Measurements from ENCODE around the gene ADIG. TPM values are rescaled to one million over a fixed set of nuclear protein-coding genes. Genes with fewer than 3 reads are reported as not detected.

Gene ADIG
- total and polyA plus RNA-seq, 2 of the 13 experiments (the other 11 are each of a cell fraction or from before 2014, with no cell fraction given), result 0.15 TPM; not detected in 1

DNA sequence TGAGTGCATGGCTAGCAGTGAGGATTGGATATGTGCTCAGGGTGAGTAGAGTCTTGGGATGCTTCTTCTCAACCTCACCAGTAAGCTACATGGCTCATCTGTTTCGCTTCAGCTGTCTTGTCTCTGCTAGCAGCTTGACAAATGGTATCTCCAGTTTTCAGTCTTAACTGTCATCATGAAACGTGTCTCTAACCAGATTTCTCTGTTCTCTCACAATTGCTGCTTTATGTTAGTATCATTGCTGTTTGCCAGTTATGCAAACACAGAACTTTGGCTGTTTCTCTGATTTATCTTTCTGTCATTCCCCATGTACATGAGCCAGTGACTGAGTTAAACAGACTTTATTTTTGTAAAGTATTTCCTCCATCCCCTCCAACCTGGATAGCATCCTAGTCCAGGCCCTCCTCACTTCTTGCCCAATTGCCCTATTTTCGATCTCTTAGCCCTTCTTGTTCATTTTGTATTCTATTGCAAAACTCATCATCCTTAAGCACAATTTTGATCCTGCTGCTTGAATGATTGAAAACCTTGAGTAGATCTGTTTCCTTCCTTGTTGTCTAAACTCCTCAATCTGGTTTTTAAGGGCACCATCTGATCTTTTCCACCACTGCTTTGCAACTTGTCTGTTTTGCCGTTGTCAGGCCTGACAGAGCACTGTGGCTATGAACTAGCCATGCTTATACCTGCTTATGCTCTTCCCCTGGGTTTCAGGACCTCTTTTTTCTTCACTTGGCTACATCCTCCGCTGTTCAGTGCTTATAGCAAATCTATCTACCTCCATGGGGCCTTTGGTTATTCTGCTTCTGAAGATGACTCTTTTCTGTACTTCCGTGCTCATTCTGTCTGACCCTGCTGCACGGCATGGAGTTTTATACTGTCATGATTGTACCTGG, 37.7 kb upstream of the ADIG start:
- no peaks in the 10 kb centered on the region for H3K79me2 ChIP-seq (ENCODE audit: insufficient read depth, low read length)
- DNase-seq (ENCODE audit: low spot score) (no peak), ATAC-seq (no peak), FAIRE-seq (no peak)
- ChIA-PET POLR2A (no interaction called here), CTCF (ENCODE audit: low intra/inter-chr PET ratio, low total read pairs) (no interaction called here)
- H3K4me2 ChIP-seq (ENCODE audit: low read depth, low read length), result no peak overlapping the region
- intact Hi-C loops (cut with micrococcal nuclease; ENCODE audit: unreplicated experiment) (no loop called here), in situ Hi-C loops (cut with HindIII; ENCODE audit: extremely low pct_ligation_motif_present, low pct_unique_long_range_greater_than_20kb) (loop anchor here (10.0 kb wide), 1 partner anchor 58 kb away; no protein-coding TSS in a partner anchor)
- peaks cover 35 to 90% of the 10 kb centered on the region in 2 experiments for H3K36me3 ChIP-seq (replicated peaks in 1 of 2; ENCODE audit: control insufficient read depth in 1 of 2, insufficient read depth in 2 of 2, low read length in 2 of 2)
- 93% methylated on average over 7 of the region's 7 CpGs for WGBS (ENCODE audit: low lambda C conversion rate)
- H2AFZ ChIP-seq (ENCODE audit: low read length), result no peak overlapping the region
- H4K20me1 ChIP-seq (ENCODE audit: insufficient read depth, low read length), result no peaks in the 10 kb centered on the region
- H3K27ac ChIP-seq (ENCODE audit: extremely low read length, insufficient read depth, low read length), result no peak overlapping the region
- H3K9ac ChIP-seq (ENCODE audit: insufficient read depth, low read depth, low read length), result no peak overlapping the region
- no TSS peak for BruUV-seq (replicated peaks)
- H3K4me1 ChIP-seq (ENCODE audit: insufficient read depth, low read length), result peaks cover 6% of the 10 kb centered on the region; the same call in 1 of the 2 replicates
- no peak overlapping the region for H3K4me3 ChIP-seq (replicated peaks in 1 of 3; ENCODE audit: insufficient read depth in 1 of 3, low read depth in 2 of 3, low read length in 3 of 3)
- H3K9me3 ChIP-seq (ENCODE audit: low read length), result no peaks in the 10 kb centered on the region
- no peaks in the 10 kb centered on the region for H3K27me3 ChIP-seq (ENCODE audit: control insufficient read depth in 1 of 2, insufficient read depth in 2 of 2, low read length in 2 of 2)
- TF ChIP-seq HMG20B (CRISPR knock-in tag; conservative IDR thresholded peaks at IDR 0.05) (no peak), SIX4 (CRISPR knock-in tag; IDR thresholded peaks at IDR 0.05) (no peak), MBD4 (IDR thresholded peaks at IDR 0.05; ENCODE audit: borderline replicate concordance, low read length) (no peak), SAFB2 (CRISPR knock-in tag; IDR thresholded peaks at IDR 0.05; ENCODE audit: borderline replicate concordance, low read depth) (no peak), GZF1 (CRISPR knock-in tag; IDR thresholded peaks at IDR 0.05) (no peak), ZNF180 (CRISPR knock-in tag; IDR thresholded peaks at IDR 0.05; ENCODE audit: borderline replicate concordance, low read depth) (no peak), MTF1 (CRISPR knock-in tag; IDR thresholded peaks at IDR 0.05) (no peak), GATA4 (IDR thresholded peaks at IDR 0.05; ENCODE audit: borderline replicate concordance, low read depth) (no peak), XBP1 (CRISPR knock-in tag; IDR thresholded peaks at IDR 0.05) (no peak), CBX5 (CRISPR knock-in tag; IDR thresholded peaks at IDR 0.05; ENCODE audit: borderline replicate concordance) (no peak), ZNF562 (CRISPR knock-in tag; IDR thresholded peaks at IDR 0.05; ENCODE audit: borderline replicate concordance) (no peak), ZNF292 (CRISPR knock-in tag; IDR thresholded peaks at IDR 0.05; ENCODE audit: borderline replicate concordance, low read depth) (no peak)
- TF ChIP-seq, protein P1, sequence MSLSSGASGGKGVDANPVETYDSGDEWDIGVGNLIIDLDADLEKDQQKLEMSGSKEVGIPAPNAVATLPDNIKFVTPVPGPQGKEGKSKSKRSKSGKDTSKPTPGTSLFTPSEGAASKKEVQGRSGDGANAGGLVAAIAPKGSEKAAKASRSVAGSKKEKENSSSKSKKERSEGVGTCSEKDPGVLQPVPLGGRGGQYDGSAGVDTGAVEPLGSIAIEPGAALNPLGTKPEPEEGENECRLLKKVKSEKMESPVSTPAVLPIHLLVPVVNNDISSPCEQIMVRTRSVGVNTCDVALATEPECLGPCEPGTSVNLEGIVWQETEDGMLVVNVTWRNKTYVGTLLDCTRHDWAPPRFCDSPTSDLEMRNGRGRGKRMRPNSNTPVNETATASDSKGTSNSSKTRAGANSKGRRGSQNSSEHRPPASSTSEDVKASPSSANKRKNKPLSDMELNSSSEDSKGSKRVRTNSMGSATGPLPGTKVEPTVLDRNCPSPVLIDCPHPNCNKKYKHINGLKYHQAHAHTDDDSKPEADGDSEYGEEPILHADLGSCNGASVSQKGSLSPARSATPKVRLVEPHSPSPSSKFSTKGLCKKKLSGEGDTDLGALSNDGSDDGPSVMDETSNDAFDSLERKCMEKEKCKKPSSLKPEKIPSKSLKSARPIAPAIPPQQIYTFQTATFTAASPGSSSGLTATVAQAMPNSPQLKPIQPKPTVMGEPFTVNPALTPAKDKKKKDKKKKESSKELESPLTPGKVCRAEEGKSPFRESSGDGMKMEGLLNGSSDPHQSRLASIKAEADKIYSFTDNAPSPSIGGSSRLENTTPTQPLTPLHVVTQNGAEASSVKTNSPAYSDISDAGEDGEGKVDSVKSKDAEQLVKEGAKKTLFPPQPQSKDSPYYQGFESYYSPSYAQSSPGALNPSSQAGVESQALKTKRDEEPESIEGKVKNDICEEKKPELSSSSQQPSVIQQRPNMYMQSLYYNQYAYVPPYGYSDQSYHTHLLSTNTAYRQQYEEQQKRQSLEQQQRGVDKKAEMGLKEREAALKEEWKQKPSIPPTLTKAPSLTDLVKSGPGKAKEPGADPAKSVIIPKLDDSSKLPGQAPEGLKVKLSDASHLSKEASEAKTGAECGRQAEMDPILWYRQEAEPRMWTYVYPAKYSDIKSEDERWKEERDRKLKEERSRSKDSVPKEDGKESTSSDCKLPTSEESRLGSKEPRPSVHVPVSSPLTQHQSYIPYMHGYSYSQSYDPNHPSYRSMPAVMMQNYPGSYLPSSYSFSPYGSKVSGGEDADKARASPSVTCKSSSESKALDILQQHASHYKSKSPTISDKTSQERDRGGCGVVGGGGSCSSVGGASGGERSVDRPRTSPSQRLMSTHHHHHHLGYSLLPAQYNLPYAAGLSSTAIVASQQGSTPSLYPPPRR (CRISPR knock-in tag; IDR thresholded peaks at IDR 0.05; ENCODE audit: borderline replicate concordance), result no peak
- TF ChIP-seq, protein P2, sequence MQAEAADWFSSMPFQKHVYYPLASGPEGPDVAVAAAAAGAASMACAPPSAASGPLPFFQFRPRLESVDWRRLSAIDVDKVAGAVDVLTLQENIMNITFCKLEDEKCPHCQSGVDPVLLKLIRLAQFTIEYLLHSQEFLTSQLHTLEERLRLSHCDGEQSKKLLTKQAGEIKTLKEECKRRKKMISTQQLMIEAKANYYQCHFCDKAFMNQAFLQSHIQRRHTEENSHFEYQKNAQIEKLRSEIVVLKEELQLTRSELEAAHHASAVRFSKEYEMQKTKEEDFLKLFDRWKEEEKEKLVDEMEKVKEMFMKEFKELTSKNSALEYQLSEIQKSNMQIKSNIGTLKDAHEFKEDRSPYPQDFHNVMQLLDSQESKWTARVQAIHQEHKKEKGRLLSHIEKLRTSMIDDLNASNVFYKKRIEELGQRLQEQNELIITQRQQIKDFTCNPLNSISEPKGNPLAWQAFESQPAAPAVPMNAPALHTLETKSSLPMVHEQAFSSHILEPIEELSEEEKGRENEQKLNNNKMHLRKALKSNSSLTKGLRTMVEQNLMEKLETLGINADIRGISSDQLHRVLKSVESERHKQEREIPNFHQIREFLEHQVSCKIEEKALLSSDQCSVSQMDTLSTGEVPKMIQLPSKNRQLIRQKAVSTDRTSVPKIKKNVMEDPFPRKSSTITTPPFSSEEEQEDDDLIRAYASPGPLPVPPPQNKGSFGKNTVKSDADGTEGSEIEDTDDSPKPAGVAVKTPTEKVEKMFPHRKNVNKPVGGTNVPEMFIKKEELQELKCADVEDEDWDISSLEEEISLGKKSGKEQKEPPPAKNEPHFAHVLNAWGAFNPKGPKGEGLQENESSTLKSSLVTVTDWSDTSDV (CRISPR knock-in tag; IDR thresholded peaks at IDR 0.05), result no peak
- TF ChIP-seq, protein P3, sequence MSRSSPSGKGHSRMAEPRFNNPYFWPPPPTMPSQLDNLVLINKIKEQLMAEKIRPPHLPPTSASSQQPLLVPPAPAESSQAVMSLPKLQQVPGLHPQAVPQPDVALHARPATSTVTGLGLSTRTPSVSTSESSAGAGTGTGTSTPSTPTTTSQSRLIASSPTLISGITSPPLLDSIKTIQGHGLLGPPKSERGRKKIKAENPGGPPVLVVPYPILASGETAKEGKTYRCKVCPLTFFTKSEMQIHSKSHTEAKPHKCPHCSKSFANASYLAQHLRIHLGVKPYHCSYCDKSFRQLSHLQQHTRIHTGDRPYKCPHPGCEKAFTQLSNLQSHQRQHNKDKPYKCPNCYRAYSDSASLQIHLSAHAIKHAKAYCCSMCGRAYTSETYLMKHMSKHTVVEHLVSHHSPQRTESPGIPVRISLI (CRISPR knock-in tag; IDR thresholded peaks at IDR 0.05; ENCODE audit: borderline replicate concordance), result no peak

Data from HepG2 (cell line).